NCI-H1417 treated with DMSO at 0.1 percent for 48 hours (cell line): ENCODE results near the gene PSMC5.
"Not testable (repeated sequence)": the region's sequence is repeated elsewhere in the genome, so short reads cannot be mapped to it uniquely, and the experiment has no call there.

Source experiments
- DNase-seq: peaks from one replicate; lab custom pipeline; 2025; lab: John Stamatoyannopoulos, UW

PSMC5 gene

DNA sequence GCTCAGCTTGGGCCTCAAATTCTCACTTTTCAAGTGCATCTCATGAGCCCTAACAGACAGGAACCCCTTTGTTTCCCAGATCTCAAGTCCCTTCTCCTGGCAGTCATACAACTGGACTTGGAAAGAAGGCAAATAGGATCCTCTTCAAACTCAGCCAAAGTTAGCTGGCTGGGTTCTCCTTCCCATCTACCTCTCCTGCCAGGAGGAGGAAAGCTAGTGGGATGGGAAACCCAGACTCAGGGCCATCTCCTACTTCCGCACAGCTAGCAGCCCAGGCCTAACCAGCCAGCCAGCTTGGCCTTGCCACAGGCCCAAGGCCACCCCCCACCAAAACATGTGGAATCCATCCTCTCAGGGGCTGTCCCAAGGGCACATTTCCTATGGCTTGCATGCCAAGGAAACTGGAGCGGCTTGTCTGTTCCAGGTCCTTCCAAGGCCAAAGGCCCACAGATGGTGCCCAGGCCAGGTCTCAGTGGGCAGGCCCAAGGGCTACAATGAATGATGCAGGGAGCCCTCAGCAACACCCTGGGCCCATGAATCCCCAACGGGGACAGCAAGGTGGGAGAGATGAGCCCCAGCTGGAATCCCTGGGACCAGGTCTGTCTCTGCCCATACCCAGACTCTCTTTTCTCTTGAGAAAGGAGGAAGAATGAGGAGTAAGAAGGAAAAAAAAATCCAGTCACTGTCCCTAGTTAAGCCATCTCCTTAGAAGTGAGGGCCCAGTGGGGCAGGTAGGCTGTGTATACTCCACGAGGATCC is 13.5 kb downstream of the PSMC5 start:
- no peak for DNase-seq

DNA sequence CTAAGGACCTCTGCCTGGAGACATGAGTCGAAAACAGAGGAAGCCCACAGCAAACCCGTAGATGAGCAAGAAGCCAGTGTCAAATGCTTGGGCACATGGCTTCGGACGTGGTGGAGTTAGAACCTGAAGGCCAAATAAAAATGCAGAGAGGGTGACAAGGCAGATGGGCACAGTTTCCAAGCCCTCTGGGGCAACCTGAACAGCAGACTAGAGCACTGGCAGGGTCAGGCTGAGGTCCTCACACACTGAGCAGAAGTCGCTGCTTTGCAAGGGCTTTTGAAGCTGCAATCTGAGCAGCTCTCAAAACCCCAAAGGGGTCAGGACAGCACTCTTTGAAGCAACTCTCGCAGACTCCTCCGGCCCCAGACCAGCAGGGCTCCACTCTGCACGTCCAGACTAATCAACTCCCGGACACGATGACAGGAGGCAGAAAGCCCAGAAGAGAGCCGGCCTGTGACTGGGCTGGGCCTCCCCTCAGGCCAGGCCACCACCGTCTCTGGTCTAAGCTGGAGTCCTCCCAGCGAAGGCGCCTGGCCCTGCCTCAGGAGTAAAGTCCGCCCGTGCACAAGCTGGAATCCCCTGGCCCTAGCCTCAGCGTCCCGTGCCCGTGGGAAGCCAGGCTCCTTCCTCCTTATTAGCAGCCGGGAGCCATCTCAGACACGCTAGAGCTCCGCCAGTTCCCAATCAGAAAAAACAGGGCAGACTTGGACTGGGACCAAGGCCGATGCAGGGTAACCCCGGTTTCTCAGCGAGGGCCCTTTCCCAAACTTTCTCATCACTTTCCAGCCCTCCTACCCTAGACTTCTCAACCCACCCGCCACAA is 14.3 kb downstream of the PSMC5 start:
- no peak for DNase-seq

DNA sequence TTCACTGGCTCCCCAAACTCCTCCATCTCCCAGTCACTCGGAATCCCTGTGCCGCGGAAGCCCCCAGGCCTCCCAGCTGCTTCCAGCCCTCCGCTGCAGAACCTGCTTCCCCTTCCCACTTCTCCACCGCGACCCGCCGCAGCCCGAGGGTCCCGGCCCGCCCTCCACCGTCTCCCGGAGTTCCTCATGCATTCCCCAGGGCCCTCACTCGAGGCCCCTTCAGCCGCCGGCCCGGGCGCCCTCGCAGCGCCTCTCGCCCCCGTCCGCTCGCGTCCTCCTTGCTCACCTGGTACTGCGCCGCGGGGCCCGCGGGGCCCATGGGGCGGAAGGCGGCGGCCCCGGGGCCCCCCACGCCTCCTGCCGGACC is 14.9 kb downstream of the PSMC5 start:
- DNase-seq: no peak

DNA sequence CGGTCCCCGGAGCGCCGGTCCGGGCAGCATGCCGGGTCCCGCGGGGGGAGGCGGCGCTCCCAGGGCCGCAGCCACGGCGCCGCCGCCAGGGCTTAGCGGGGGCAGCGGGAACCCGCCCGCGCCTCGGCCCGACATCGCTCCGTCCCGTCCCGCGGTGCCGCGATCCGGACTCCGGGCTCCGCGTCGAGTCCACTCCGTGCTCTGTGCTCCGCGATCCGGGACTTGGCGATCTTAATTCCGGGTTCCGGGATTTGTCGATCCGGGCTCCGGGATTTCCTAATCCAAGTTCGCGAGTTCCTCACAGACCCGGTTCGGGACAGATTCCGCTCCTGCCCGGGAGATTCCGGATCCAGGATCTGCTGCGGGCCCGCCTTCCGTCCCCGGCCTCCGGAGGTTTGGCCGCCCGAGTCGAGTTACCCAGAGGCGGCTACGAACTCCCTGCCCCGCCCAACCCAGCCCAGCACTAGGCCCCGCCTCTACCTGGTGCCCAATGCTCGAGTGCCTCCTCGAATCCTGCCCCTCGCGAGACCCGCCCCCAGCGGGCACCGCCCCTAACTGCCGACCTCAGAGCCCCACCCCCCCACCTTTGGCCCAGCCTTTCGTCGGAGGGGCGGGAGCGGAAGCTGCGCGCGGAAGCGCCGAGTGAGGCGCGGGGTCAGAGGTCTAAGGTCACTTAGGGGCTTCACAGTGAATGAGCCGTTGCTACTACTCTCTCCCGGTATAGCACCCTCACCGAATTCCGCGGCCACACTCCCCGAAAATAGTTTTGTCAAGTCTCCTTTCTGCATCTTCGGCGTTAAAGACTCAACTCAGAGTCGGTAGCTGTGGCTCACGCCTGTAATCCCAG is 15.5 kb downstream of the PSMC5 start, which contains the start of gene SMARCD2:
Gene SMARCD2 (minus strand): TSS at position 146 of the 847 bp plus-strand sequence. CDS start 11 bp downstream, at position 135.
- peak; percentile 75 for DNase-seq

DNA sequence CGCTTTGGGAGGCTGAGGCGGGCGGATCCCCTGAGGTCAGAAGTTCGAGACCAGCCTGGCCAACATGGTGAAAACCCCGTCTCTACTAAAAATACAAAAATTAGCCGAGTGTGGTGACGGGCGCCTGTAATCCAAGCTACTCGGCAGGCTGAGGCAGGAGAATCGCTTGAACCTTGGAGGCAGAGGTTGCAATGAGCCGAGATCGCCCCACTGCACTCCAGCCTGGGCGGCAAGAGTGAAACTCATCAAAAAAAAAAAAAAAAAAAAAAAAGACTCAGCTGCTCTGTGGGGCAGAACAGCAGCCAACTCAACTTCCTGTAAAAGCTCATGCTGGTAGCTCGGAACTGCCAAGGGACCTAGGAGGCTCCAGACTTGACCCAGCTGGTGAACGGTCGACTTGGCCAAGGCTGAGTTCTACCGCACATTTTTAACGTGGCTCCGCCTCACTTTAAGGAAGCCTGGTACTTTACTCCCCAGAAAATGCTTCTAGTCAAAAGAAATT is 16.2 kb downstream of the PSMC5 start:
- not testable (repeated sequence) for DNase-seq

DNA sequence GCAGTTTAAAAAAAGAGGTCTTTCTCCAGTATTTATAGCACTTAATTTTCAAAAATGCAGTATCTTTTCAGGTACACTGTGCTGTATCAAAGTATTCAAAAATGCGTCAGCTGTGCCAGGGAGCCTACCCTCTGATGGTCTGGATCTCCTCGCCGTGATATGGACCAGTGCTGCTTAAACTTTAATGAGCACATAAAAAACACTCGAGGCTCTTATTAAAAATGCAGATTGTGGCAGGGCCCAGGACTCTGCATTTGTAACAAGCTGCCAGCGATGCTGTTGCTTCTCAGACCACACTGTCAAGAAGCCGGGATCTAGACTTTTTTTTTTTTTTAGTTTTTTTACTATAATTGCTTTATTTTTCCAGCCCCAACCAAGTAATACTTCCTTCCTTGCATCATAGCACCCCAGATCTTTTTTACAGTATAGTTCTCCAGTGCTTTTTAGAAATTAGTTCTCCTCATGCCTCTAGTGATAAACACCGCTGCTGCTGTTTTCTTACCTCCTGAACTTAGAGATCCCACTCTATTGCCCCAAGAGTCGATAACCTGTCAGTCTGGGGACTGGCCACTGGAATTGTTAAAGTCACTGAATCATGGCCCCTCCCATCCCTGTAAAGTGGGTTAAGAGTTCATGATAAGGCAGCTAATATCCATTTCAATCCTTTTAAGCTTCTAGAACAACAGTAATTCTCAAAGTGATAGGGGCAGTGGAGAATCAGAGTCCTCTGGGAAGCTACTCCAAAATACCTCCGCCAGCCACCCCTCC is 16.9 kb downstream of the PSMC5 start:
- no peak for DNase-seq

DNA sequence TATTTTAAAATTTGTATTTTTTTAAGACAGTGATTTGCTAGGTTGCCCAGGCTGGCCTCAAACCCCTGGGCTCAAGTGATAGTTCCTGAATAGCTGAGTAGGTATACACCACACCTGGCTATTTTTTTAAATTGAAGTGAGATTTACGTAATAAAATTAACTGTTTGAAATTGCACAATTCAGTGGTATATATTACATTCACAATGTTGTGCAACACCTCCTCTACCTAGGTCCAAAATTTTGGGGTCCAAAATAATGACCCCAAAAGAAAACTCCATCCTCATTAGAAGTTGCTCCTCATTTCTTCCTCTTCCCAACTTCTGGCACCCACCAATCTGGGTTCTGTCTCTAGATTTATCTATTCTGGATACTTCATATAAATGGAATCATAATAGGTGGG is 18.3 kb downstream of the PSMC5 start:
- DNase-seq: no peak

DNA sequence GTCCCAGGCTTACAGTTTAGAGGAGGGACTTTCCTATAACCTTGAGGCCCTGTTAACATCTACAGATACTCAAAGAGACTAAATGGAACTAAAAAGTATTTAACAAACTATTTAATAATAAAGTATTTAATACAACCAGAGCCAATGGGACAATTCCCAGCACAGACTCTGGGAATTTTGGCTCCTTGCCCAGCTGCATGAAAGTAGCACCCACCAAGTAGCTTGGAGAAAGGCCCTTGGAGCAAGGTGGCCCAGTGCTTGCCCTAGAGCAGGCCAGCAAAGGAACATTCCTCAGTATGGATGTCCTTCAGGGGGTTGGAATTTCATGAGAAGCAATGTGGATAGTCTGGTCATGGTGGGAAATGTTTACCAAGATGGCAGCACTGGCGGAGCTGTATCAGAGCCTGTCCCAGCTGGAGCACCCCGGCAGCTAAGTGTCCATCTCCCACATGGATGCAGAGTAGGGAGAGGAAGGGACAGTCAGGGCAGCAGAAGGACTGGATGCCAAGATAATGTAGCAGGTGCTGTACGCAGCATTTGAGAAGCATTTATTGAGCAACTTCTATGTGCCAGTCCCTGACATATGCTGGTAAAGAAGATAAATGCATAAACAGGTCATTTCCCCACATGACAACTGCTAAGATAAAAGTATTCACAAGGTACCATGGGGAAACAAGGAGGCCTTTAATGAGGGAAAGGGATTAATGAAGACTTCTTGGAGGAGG is 20.5 kb downstream of the PSMC5 start:
- no peak for DNase-seq

DNA sequence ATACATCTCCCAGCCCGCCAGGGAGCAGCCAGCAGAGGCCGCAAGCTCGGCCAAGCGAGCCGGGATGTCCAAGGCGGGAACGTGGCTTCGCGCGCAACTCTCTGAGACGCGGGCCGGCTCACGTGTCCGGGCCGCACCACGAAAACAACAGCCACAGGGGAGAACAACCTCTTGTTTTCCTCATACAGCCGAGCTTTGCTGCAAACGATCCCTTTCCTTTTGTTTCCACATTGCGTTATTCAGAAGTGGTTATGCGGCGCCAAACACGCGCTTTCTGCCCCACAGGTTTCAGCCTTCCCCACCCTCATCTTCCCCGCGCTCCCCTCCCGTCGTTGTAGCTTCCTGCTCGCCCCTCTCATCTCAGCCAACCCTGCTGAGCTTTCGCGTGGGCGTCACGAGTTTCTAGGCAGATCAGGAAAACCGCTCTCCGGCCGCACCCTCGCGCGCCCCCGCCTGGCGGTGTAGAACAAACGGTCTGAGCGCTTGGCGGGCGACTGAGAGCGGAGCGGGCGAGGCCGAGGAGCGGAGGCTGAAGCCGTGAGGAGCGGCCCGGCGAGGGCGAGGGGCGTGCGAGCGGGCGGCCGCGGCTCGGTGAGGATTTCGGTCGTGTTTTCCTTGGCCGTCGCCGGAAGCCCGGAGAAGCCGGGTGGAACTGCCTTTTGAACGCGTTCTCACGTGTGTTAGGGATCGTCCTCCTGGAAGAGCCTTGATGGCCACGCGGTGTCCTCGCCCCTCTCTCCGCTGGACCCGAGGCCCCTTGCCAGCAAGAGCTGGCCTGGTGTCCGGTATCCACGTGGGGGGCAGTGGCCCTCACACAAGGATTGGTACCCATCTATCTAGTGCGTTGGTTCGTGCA is 21.8 kb downstream of the PSMC5 start:
- no peak for DNase-seq

DNA sequence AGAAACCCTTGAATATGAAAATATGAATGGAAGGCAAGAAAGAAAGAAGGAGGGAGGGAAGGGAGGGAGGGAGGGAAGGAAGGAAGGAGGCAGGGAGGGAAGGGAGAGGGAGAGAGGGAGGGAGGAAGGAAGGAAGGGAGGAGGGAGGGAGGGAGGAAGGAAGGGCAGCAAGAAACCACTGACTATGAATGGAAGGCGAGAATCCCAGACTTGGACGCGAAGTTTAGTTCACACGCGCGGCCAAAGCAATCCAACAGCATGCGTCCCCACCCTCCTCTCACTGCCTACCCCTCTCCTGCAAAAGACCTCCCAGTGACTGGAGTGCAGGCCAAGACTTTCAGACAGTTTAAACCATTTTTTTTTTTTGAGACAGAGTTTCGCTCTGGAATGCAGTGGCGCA is 23.2 kb downstream of the PSMC5 start:
- DNase-seq: no peak

DNA sequence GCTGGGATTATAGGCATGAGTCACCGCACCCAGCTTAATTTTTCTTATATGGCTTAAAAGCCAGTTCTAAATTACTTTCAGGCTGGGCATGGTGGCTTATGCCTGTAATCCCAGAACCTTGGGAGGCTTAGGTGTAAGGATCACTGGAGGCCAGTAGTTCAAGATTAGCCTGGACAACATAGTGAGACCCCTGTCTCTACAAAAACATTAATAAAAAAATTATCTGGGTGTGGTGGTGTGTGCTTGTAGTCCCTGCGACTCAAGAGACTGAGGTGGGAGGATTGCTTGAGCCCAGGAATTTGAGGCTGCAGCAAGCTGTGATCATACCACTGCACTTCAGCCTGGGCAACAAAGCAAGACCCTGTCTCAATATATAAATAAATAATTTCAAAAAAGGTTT is 26.0 kb downstream of the PSMC5 start:
- DNase-seq: no peak

DNA sequence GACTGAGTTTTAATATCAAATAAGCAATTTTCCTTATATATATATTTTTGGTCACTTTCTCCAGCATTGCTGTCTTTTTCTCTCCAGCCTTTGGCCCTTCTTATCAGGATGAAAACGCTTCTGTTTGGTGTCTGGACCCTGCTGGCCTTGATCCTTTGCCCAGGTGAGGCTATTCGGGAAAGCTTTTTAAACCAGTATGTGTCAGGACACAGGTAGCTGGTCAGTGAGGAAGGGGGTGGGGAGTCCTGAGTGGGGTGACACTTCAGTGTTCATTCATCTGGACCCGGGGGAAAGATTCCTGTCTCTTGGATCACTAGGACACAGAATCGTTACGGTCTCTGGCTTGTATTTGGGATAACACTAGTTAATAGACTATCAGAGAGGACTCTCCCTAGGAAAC is 27.5 kb downstream of the PSMC5 start:
- DNase-seq: no peak

DNA sequence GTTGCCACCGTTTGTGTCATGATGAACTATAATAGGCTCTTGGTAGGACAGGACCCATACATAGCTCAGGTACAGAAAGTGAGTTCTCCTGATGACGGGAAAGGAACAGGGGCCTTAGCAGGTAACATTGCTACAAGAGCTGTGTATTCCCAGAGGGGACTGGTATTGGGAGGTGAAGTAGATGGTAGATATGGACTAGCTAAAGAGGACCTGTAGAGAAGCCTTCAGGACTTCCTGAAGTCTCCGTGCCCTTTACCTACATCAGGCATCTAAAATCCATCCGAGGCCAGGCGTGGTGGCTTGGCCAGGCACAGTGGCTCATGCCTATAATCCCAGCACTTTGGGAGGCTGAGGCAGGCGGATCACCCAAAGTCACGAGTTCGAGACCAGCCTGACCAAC is 28.0 kb downstream of the PSMC5 start:
- DNase-seq: no peak

DNA sequence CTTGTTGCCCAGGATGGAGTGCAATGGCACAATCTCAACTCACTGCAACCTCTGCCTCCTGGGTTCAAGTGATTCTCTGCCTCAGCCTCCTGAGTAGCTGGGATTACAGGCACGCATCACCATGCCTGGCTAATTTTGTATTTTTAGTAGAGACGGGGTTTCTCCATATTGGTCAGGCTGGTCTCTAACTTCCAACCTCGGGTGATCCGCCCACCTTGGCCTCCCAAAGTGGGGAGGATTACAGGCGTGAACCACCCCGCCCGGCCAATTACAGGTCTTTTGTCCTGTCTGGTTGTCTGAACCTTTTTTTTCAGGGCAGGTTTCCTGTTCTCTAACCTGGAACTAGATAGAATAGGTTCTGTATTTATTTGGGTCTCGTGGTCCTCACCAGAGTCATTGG is 29.2 kb downstream of the PSMC5 start:
- DNase-seq: not testable (repeated sequence)

DNA sequence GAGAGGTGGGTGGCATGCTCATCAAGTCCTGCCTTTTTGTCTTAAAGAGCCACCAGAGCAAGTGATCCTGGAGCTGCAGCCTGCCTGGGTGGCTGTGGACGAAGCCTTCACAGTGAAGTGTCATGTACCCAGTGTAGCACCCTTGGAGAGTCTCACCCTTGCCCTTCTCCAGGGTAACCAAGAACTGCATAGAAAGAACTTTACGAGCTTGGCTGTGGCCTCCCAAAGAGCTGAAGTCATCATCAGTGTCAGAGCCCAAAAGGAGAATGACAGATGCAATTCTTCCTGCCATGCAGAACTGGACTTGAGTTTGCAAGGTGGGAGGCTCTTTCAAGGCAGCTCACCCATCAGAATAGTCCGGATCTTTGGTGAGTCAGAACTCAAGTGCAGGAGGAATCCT is 32.0 kb downstream of the PSMC5 start:
- DNase-seq: no peak

DNA sequence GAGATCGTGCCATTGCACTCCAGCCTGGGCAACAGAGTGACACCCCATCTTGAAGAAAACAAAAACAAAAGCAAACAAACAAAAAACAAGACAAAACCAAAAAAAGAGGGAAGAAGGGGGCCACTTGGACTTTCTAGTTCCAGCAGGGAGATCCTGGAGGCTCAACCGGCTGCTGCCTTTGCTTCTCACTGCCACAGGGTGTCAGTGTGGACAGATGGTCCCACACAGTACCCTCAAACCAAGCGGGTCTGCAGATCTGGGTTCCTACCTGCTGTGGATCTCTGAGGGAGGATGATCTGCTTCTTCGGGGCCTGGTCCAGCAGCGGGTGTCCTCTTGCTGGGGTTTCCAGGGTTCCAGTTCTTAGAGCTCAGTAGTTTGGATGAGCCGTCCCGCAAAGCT is 39.4 kb downstream of the PSMC5 start:
- DNase-seq: not testable (repeated sequence)

DNA sequence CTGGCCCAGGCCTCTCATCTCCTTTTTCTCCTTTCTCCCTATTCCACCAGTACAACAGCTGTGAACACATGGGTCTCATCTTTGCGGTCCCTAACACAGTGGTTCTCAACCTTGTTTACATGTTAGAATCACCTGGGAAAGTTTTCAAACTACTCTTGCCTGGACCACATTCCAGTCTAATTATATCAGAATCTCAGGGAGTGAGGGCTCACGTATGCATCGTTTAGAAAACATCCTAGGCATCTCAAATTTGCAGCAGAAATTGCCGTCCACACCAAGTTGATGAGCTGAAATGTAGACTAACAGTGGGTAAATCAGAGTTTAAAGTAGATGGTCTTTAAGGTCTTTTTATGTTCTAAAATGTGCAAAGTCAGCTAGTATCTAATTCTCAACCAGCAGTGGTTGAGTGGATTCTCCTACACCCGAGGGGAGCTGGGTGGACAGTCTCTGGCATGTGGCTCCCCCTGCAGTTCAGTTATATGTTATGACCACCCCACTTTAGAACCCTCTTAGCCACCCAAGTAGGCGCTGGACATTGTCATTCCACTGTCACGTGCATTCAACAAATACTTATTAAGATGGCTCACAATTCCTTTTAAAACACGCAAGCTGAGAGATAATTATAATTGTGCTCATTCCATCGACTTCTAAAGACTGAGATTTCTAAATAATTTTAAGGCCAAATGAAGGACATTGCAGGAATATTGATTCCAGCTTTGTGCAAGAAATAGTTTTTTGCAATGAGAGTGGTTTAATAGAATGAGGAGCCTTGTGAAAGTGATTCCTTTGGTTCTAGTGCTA is 42.5 kb downstream of the PSMC5 start:
- DNase-seq: not testable (repeated sequence)

DNA sequence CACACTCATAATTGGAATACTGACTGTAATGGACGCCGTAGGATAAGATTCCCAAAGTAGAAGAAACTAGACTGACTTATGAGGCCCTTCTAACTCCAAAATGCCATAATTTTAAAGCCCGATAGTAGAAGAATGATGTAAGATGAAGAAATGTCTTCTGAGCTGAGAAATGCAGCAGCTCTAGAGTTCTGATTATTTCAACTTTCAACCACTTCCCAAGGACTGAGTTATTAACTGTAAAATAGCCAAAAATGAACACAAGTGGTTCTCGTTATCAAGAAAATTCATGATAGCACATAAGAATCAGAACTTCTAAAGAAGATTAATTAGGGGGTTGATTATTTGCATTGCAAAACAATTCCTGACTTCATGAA is 43.0 kb downstream of the PSMC5 start:
- DNase-seq: not testable (repeated sequence)
